Neutrophil (primary cell): ENCODE data around the gene ZBED1.

Experiments used
- H3K27ac ChIP-seq: fragments of 200-600 bp; sonication (generic); 2 replicates; pipeline ENCODE4 v1.5.1; 2016; ENCODE audit warnings: mild to moderate bottlenecking, moderate library complexity
- H3K27me3 ChIP-seq: fragments of 200-600 bp; sonication (generic); 2 replicates; pipeline ENCODE4 v1.6.0; 2016; ENCODE audit warnings: mild to moderate bottlenecking
- H3K36me3 ChIP-seq: fragments of 200-600 bp; sonication (generic); 2 replicates; pipeline ENCODE4 v1.5.1; 2017
- H3K4me1 ChIP-seq, 2 experiments: fragments of 200-600 bp in 1 of 2; sonication (generic) in 1 of 2; 1 replicate in 1 of 2; 2 replicates in 1 of 2; pipeline versions ENCODE4 v1.5.1 to v1.6.1; 2013 to 2016; ENCODE audit warnings: low read depth in 1 of 2, low read length in 1 of 2, mild to moderate bottlenecking in 1 of 2, moderate library complexity in 1 of 2; ENCODE audit not compliant: control insufficient read depth in 1 of 2, insufficient read depth in 1 of 2
- H3K4me3 ChIP-seq, 2 experiments: fragments of 200-600 bp in 1 of 2; sonication (generic) in 1 of 2; 1 replicate in 1 of 2; 2 replicates in 1 of 2; pipeline ENCODE4 v1.5.1; 2013 to 2016; ENCODE audit warnings: low read depth in 1 of 2, low read length in 1 of 2, mild to moderate bottlenecking in 1 of 2, moderate library complexity in 1 of 2
- H3K9me3 ChIP-seq: fragments of 200-600 bp; sonication (generic); 2 replicates; pipeline ENCODE4 v1.5.1; 2016
- CTCF ChIP-seq: fragments of 200-600 bp; sonication (generic); IDR thresholded peaks from 2 replicates; pipeline ENCODE4 v1.5.1; 2016; ENCODE audit warnings: antibody characterized with exemption

The ZBED1 gene

GRCh38 chrX:2499507-2499906 is 1.3 kb downstream of the ZBED1 start:
- TF ChIP-seq CTCF: no peak
- H3K27me3 ChIP-seq: no peaks in the 10 kb centered on the region
- H3K9me3 ChIP-seq: no peaks in the 10 kb centered on the region
- H3K36me3 ChIP-seq: peaks cover 5% of the 10 kb centered on the region
- H3K27ac ChIP-seq: peak overlapping the region; percentile 92
- peak overlapping the region; percentile 80 to 89 for H3K4me3 ChIP-seq
- H3K4me1 ChIP-seq: peaks cover 30 to 31% of the 10 kb centered on the region in 2 experiments

GRCh38 chrX:2498781-2499302 is 1.9 kb downstream of the ZBED1 start:
- Histone ChIP-seq H3K4me1 (peaks cover 30 to 31% of the 10 kb centered on the region in 2 experiments), H3K27me3 (no peaks in the 10 kb centered on the region), H3K36me3 (peaks cover 5% of the 10 kb centered on the region), H3K9me3 (no peaks in the 10 kb centered on the region), H3K27ac (peak overlapping the region; percentile 92), H3K4me3 (peak overlapping the region; percentile 80 to 89)
- no peak for TF ChIP-seq CTCF

GRCh38 chrX:2497961-2498780 is 2.6 kb downstream of the ZBED1 start:
- Histone ChIP-seq H3K27me3 (no peaks in the 10 kb centered on the region), H3K36me3 (peaks cover 5% of the 10 kb centered on the region), H3K9me3 (no peaks in the 10 kb centered on the region), H3K27ac (peak overlapping the region; percentile 92), H3K4me1 (peaks cover 30 to 31% of the 10 kb centered on the region in 2 experiments), H3K4me3 (peak overlapping the region in 1 of 2 experiments; percentile 89)
- no peak for TF ChIP-seq CTCF

- Histone ChIP-seq H3K27me3 (no peaks in the 10 kb centered on the region), H3K4me1 (peaks cover 30 to 31% of the 10 kb centered on the region in 2 experiments), H3K9me3 (no peaks in the 10 kb centered on the region), H3K36me3 (peaks cover 28% of the 10 kb centered on the region), H3K27ac (peak overlapping the region; percentile 35), H3K4me3 (no peak overlapping the region)
- no peak for TF ChIP-seq CTCF
Observed at GRCh38 chrX:2495595-2495994, 5.2 kb downstream of the ZBED1 start.

GRCh38 chrX:2492531-2493218 is 8.1 kb downstream of the ZBED1 start:
- Histone ChIP-seq H3K9me3 (no peaks in the 10 kb centered on the region), H3K4me1 (peaks cover 7 to 9% of the 10 kb centered on the region in 2 experiments), H3K36me3 (peaks cover 58% of the 10 kb centered on the region), H3K27me3 (no peaks in the 10 kb centered on the region), H3K27ac (no peak overlapping the region), H3K4me3 (no peak overlapping the region)
- no peak for TF ChIP-seq CTCF
